Stimulated activated CD4-positive, alpha-beta T cell treated with anti-CD3 and anti-CD28 coated beads, Interleukin-12 subunit alpha, Interleukin-12 subunit beta, amount 100 ng/mL, for 48 hours (primary cell): ENCODE measurements around the gene TGM1.
"Not testable (repeated sequence)": the region's sequence is repeated elsewhere in the genome, so short reads cannot be mapped to it uniquely, and the experiment has no call there.

ENCODE experiments used
- DNase-seq, 3 donors: peaks; one replicate each; pipeline ENCODE4 v3.0.0-alpha.2; 2020; ENCODE audit warnings: low read depth in 2 of 3, low spot score in 1 of 3

Gene TGM1

DNA sequence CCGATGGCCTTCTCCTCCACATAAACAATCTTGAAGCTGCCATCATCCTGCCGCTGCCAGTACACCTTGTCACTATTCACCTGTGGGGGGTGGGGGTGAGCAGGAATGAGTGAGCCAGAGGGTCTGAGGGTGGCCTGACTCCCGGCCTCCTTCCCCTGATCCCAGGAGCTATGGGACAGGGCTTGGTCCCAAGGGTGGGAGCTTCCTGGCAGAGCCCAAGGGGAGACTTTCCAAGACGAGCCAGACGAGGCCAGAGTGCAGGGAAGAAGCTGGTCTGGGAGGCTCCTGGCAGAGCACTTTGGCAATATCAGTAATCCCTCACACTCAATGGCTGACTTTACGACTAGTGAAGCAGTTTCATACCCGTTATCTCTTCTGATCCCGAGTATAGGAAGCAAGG lies 7.5 kb downstream of the TGM1 start:
- DNase-seq = no peak

DNA sequence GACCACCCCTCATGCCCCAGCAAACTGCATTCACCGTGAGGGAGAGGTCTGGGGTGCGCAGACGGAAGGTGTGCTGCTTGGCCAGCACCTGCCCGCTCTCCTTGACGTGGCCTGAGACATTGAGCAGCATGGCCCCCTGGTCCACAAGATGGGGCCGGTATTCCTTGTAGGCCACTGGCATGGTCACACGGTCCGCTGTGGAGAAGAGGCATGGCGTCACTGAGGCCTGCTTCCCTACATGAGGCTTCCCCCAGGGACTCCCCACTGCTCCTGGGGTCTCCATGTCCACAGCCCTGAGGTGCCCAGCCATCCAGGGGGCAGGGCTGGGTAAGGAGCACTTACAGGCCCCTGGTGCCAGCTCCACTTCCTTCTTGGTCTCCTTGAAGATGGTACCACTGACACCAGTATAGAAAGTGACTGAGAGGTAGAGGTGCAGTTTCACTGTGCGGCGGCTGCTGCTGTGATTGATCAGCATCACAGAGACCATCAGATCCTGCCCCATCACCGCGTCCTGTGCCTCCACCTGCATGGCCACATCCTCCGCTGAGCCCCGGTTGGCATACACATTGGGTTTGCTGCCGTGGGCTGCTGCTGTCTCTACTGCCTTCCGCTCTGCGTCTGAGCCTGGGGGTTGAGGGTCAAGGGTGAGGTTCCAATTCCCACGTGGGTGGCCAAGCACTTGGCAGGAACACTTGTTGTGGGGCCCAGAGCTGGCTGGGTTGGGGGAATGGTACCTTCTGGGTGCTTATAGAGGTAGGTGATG lies 8.2 kb downstream of the TGM1 start:
- no peak for DNase-seq

DNA sequence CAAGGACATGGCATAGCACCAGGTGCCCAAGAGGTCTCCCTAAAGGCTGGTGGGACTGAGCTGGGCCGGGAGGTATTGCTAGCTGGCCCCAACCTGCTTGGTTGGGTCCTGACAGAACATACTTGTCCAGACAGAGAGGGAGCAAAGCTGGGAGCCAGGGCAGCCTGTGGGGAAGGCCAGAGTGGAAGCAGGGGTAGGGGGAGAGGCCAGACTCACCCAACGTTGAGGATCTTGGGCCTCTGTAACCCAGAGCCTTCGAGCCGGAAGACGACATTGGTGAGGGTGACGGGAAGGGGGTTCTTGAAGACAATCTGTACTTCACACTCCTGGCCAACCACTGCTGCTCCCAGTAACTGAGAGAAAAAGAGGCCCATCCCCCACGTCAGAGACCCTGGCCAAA lies 9.0 kb downstream of the TGM1 start:
- no peak for DNase-seq

DNA sequence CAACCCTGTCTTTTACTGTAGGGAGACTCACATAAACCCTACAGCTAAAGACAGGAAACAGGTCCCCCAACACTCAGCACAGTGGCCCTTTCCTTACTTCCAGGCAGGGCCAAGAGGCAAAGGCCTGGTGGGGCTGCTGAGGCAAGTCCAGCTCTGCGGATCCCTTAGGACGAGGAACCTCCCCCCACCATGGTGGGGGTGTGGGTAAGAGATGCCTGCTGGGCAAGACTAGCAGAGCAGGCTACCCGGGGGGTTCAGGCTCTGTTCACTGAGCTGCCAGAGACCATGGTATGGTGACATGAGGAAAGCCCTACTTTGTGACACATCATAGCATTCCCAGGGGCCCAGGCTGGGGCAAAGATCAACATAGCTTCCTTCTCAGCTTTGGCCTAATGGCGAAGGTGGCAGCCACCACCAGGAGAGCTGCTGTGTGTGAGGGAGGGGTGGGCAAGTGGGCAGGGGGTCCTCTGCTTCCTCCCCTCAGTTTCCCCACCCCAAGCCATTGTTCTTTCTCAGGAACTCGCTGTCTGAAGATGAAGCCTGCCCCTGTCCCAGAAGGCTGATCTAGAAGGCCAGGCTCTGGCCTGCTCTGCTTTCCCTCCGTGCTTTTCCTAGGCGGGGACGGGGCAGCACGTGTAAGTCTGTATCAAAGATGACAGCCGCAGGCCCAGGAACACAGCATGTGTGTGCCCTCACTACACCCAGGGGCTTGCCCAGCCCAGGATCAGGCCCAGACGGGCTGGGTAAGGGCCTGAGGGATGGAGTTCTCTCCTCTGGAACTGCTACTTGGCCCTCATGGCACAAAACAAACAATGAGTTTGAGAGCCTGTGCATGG lies 10.5 kb downstream of the TGM1 start:
- DNase-seq = no peak

DNA sequence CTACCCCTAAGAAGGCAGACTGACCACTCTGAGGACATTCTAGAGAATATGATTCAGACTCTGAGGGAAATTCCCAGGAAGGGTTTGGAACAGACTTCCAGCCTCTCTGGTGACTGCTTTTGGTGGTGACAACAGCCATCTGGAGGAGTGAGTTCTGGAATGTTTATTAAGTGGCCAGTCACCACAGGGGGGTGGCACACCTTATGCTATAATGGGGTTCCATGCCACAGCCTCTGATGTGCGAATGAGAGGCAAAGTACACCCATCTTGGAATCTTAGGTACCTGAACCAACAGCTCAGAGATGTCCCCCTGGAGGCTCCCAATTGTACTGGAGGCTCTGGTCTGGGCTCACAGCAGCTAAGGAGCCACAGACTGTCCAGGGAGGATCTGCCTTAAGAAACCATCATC lies 11.1 kb downstream of the TGM1 start:
- DNase-seq = no peak

DNA sequence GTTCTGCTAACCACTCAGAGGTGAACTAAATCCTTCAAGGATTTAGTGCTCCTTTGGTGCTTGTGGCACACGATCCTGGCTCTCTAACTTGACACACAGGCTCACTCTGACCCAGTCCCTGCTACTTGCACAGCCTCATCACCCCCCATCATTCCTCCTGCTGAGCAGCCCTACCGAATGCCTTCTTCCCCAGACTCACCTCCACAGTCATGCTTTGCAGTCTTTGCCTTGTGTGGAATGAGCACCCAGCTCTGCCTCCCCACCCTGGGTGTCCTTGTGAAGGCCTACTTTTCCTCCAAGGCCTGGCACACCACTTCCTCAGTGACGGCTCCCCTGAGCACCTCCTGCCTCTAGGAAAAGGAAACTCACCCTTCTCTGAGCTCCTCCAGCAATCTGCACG lies 12.6 kb downstream of the TGM1 start:
- no peak for DNase-seq

DNA sequence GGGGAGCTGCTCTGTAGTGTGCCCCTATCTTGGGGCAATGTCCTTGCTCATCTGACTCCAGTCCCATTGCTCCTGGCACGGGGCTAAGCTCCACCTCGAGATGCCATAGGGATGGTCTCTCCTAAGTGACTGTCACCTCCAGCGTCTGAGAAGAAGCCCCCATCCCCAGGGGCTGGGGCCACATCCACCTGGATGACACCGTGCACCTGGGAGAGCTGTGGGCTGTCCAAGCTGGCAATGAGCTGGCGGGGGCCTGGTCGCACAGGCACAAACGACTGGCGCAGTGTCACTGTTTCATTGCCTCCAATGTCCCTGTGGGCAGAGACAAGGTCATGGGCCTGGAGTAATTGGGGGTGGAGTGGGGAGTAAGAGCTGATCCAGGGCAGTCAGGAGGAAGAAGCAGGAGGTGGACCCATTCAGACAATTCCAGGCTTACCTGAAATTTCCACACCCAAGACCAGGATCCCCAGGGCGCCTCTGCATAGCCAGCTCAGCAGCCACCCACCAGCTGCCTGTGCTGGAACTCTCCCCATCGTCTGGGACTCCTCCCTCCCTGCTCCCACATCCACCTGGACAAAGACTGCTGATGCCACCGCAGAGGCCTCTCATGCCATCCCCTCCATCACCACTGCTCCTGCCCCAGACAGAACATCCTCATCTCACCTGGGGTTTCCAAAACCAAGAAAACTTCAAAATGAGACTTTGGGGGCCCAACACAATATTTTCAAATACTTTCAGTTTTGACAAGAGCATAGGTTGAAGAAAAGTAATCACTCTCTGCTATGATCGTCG lies 13.6 kb downstream of the TGM1 start:
- DNase-seq = no peak

- no peak for DNase-seq
These were observed 15.6 kb downstream of the TGM1 start for GRCh38 chr14:24247422-24247821.

- peak in 1 of 3 donors; percentile 21 for DNase-seq
These were observed 16.2 kb downstream of the TGM1 start for GRCh38 chr14:24246765-24247212.

DNA sequence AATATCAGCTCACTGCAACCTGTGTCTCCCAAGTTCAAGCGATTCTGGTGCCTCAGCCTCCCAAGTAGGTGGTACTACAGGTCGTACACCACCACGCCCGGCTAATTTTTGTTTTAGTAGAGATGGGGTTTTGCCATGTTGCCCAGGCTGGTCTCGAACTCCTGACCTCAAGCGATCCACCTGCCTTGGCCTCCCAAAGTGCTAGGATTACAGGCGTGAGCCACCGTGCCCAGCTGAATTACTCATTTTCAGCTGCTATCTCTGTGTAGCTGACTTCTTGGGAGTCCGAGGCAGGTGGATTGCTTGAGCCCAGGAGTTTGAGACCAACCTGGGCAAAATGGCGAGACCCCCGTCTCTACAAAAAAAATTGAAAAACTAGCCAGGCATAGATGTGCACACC lies 17.6 kb downstream of the TGM1 start:
- not testable (repeated sequence) for DNase-seq

GRCh38 chr14:24243336-24243836 lies 19.6 kb downstream of the TGM1 start:
- no peak for DNase-seq

DNA sequence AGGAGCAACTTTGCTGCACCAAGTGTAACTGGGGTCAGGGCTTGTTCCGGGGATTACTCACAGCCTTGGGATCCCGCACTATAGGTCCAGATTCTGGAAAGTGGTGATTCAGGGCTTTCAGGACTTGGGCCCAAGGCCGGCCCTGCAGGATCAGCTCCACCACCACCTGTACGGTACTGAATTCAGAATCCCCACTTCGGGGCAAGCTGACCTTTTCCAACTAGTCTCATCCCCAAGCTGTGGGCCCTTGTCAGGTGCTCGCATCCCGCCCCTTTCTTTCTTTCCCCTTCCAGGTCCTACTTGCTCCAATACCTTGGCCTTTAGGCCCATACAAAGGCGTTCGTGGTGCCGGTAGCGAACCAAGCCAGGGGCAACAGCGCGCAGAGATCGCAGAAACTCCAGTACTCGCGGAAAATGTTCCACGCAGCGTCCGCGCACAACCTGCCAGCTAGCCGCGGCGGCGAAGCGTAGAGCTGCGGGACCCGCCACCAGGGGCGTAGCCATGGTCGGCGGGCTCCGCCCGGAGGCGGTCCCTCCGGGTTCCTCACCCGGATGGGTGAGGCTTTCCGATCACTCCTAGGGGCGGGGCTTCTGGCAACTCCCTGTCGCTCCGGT lies 21.0 kb downstream of the TGM1 start:
- peak; percentile 87 to 95 (median 88) for DNase-seq

DNA sequence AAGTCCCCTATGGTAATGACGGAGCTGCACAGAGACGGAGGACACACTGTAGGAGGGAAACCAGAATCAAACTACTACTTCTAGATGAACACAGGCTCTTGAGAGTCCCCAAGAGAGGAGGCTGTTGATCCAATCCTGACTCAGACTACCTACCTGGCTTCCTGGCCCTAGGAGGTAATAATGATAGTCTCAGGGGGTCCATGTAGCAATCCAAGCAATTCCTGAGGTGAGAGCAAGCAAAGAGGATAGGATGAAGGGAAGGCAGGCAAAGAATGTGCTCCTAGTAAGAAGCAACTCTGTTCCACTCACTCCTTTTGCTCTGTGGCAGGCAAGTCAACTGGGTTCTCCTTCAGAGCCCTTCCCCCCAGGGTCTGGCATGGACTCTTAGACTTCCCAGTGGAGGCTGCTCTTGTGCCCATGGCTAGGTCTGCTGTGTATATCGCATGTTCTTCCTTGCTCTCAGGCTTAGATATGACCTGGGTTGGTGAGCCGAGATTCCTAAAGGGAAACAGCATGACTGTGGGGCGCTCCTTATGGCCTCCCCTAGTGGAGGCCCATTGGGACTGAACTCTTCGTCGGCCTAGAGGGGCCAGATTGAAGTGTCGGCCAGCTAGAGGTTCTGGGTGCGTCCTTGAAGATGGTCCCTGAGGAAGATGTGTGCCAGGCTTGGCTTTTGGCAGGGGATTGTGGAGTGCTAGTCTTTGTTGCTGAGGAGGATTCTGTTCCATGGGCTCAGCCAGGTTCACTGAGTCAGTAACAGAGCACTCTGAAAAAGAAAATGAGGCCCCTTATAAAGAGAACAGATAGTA lies 22.7 kb downstream of the TGM1 start:
- no peak for DNase-seq

GRCh38 chr14:24238527-24239037 lies 24.4 kb downstream of the TGM1 start:
- DNase-seq = no peak

GRCh38 chr14:24238123-24238522 lies 24.9 kb downstream of the TGM1 start:
- no peak for DNase-seq

- no peak for DNase-seq
These were observed 25.5 kb downstream of the TGM1 start for GRCh38 chr14:24237463-24237955.

DNA sequence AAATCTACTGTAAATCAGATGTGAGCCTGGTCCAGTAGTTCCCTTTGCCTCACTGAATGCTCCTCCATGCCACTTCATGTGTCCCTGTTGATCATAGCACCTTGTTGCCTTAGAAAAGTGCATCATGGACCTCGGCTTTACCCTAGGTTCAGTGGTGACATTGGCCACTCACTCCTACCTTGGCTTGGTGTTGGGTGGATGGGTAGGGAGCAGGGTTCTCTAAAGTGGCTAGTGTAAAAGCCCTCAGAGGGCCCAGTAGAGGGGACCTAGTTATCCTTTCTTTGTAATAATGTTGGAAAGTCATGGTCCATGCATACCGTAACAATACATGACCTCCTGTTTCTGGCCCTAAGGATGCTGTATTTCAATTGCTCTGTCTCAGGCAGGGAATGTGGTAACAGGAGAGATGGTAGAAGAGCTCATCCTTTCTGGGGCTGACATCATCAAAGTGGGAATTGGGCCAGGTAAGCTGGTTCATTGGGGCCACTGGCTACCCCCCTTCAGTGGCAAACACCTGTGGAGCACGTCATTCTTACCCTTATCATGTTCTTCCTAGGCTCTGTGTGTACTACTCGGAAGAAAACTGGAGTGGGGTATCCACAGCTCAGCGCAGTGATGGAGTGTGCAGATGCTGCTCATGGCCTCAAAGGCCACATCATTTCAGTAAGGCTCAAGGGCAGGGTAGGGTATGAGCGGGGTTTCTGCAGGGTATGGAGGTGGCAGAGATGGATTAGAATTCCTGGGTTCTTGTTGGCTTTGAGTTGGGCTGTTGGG lies 26.1 kb downstream of the TGM1 start:
- no peak for DNase-seq

DNA sequence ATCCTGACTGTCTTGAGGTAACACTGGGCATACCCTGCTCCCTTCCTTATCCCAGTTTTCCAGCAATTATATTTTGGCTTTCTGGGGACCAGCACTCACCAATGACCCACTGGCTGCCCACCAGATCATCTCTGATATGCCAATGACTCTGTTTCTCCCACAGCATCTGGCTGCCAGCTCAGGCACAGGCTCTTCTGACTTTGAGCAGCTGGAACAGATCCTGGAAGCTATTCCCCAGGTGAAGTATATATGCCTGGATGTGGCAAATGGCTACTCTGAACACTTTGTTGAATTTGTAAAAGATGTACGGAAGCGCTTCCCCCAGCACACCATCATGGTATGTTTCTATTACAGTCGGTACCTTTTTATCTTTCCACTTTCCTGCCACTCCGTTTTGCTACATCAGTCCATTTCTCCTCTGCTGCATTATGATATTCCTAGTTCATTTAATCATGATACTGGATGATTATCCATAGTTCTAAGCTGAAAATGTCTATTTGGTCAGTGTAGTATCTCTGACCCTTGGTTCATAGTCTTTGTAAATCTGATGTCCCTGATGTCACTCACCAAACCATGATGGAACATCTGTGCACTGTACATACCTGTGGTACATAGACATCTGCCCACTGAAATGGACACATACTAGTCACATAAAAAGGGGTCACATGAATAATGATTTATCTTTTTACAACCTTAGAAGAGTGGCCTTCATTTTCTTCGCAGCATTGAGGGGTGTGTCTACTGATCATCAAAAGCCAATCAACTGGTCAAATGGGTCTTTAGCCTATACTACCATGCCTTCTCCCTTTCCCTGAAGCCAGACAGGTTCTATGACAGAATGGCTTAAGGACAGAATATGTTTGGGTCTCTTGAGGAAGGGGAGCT lies 26.9 kb downstream of the TGM1 start:
- DNase-seq = no peak
